KMS-11 (cell line): Measurements from ENCODE around the gene DEF6.

ENCODE experiments used
- H2AFZ ChIP-seq: fragments of 200-600 bp; sonication (generic); 2 replicates; pipeline ENCODE4 v1.6.1; 2016; ENCODE audit warnings: antibody characterized with exemption, mixed run types, low read depth
- H3K27ac ChIP-seq: fragments of 200-600 bp; sonication (generic); 2 replicates; pipeline ENCODE4 v1.6.1; 2016; ENCODE audit warnings: mild to moderate bottlenecking, mixed run types
- H3K27me3 ChIP-seq: fragments of 200-600 bp; sonication (generic); 2 replicates; pipeline ENCODE4 v1.6.1; 2017; ENCODE audit warnings: mild to moderate bottlenecking, low read depth, mixed run types, moderate library complexity; ENCODE audit not compliant: insufficient read depth
- H3K36me3 ChIP-seq: fragments of 200-600 bp; sonication (generic); 2 replicates; pipeline ENCODE4 v1.6.1; 2017; ENCODE audit warnings: mild to moderate bottlenecking, mixed run types; ENCODE audit not compliant: insufficient read depth
- H3K4me1 ChIP-seq: fragments of 200-600 bp; sonication (generic); 2 replicates; pipeline ENCODE4 v1.6.1; 2016; ENCODE audit warnings: mild to moderate bottlenecking, low read depth, mixed run types; ENCODE audit not compliant: poor library complexity, severe bottlenecking
- H3K4me2 ChIP-seq: fragments of 200-600 bp; sonication (generic); 2 replicates; pipeline ENCODE4 v1.7.0; 2016; ENCODE audit warnings: mild to moderate bottlenecking, mixed run types
- H3K4me3 ChIP-seq: fragments of 200-600 bp; sonication (generic); IDR thresholded peaks from 2 replicates; pipeline ENCODE4 v1.6.1; 2017; ENCODE audit warnings: low read depth, low read length, mixed read lengths; ENCODE audit not compliant: insufficient read depth
- H3K79me2 ChIP-seq: fragments of 200-600 bp; sonication (generic); 2 replicates; pipeline ENCODE4 v1.6.1; 2016; ENCODE audit warnings: low read depth, mixed run types; ENCODE audit not compliant: insufficient read depth
- H3K9ac ChIP-seq: fragments of 200-600 bp; sonication (generic); 2 replicates; pipeline ENCODE4 v1.6.1; 2016; ENCODE audit warnings: mild to moderate bottlenecking, mixed run types
- H4K20me1 ChIP-seq: fragments of 200-600 bp; sonication (generic); 2 replicates; pipeline ENCODE4 v1.6.1; 2016; ENCODE audit warnings: mild to moderate bottlenecking, mixed run types; ENCODE audit not compliant: insufficient read depth
- TF ChIP-seq, protein P1 (sequence below): fragments of 200-600 bp; sonication (generic); conservative IDR thresholded peaks from 2 replicates; pipeline ENCODE4 v1.6.1; 2017; ENCODE audit warnings: low read depth, mild to moderate bottlenecking, antibody characterized with exemption, low read length, moderate library complexity, mixed read lengths

The DEF6 gene

GRCh38 chr6:35341557-35341956 lies 43.9 kb downstream of the DEF6 start:
- Histone ChIP-seq H3K27me3 (no peaks in the 10 kb centered on the region), H3K4me1 (peaks cover 10% of the 10 kb centered on the region), H3K36me3 (no peaks in the 10 kb centered on the region), H3K27ac (no peak overlapping the region), H3K4me2 (no peak overlapping the region), H3K79me2 (no peaks in the 10 kb centered on the region; the same call in 1 of the 2 replicates), H3K9ac (no peak overlapping the region), H3K4me3 (no peak overlapping the region), H2AFZ (no peak overlapping the region), H4K20me1 (no peaks in the 10 kb centered on the region)
- TF ChIP-seq, protein P1, sequence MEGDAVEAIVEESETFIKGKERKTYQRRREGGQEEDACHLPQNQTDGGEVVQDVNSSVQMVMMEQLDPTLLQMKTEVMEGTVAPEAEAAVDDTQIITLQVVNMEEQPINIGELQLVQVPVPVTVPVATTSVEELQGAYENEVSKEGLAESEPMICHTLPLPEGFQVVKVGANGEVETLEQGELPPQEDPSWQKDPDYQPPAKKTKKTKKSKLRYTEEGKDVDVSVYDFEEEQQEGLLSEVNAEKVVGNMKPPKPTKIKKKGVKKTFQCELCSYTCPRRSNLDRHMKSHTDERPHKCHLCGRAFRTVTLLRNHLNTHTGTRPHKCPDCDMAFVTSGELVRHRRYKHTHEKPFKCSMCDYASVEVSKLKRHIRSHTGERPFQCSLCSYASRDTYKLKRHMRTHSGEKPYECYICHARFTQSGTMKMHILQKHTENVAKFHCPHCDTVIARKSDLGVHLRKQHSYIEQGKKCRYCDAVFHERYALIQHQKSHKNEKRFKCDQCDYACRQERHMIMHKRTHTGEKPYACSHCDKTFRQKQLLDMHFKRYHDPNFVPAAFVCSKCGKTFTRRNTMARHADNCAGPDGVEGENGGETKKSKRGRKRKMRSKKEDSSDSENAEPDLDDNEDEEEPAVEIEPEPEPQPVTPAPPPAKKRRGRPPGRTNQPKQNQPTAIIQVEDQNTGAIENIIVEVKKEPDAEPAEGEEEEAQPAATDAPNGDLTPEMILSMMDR = no peak

DNA sequence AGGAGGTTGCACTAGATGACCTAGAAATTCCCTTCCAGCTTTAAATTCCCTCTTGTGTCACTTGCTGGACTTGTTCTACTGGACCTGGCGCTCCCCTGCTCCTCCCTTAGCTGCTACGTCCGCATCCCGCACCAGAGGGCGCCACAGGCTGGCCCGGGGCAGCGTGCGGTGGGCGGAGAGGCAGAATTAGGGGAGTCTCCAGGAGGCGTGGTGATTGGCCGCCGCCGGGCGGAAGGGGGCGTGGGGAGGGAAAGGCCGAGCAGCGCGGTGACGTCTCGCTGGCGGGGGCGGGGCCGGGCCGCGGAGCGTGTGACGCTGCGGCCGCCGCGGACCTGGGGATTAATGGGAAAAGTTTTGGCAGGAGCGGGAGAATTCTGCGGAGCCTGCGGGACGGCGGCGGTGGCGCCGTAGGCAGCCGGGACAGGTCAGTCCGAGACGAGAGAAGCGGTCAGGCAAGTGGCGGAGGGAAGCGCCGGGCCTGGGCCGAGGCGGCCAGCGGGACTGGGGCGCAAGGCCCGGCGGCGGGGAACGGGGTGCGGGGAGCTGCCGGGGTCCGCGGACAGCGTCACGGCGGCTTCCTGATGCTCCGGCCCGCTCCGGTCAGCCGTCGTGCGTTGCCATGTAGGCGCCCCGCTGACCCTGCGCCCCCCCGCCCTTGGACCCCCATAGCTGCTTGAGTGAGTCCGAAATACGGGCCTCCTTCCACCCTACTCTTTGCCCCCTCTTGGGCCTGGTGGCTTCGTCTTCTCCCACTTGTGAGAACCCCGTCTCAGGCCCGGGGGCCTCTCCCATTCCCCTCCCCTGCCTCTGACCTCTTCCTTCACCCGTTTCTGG lies 44.9 kb downstream of the DEF6 start, which contains the start of gene PPARD:
Gene PPARD, plus strand, starts transcription at position 301 of the 834 bp plus-strand sequence. CDS start 68,530 bp downstream, outside the sequence.
- Histone ChIP-seq H3K27ac (no peak within 1 kb of the TSS), H4K20me1 (no peaks in the 10 kb centered on the region), H3K4me1 (peaks cover 10% of the 10 kb centered on the region)

GRCh38 chr6:35343092-35343834 lies 45.6 kb downstream of the DEF6 start:
- Histone ChIP-seq H3K4me1 (peaks cover 10% of the 10 kb centered on the region), H3K27me3 (no peaks in the 10 kb centered on the region), H4K20me1 (no peaks in the 10 kb centered on the region), H3K4me3 (no peak overlapping the region), H3K4me2 (peak overlapping the region; percentile 89), H3K36me3 (no peaks in the 10 kb centered on the region), H2AFZ (peak overlapping the region; percentile 52; the same call in 1 of the 2 replicates), H3K9ac (peak overlapping the region; percentile 50; the same call in 1 of the 2 replicates), H3K79me2 (no peaks in the 10 kb centered on the region; the same call in 1 of the 2 replicates), H3K27ac (no peak overlapping the region)
- TF ChIP-seq, protein P1 = no peak

More for the DNA sequence above, 44.9 kb downstream of the DEF6 start, which contains the start of gene PPARD:
- Histone ChIP-seq H3K79me2 (no peaks in the 10 kb centered on the region; the same call in 1 of the 2 replicates), H2AFZ (peak within 1 kb of the TSS; percentile 52), H3K4me2 (peak within 1 kb of the TSS; percentile 89), H3K9ac (peak within 1 kb of the TSS; percentile 50; the same call in 1 of the 2 replicates), H3K27me3 (no peaks in the 10 kb centered on the region), H3K36me3 (no peaks in the 10 kb centered on the region), H3K4me3 (no peak within 1 kb of the TSS)
- TF ChIP-seq, protein P1 = peak; percentile 96

GRCh38 chr6:35343835-35344550 lies 46.4 kb downstream of the DEF6 start:
- Histone ChIP-seq H3K27ac (no peak overlapping the region), H2AFZ (no peak overlapping the region), H3K4me3 (no peak overlapping the region), H3K27me3 (no peaks in the 10 kb centered on the region), H3K4me2 (no peak overlapping the region), H3K9ac (no peak overlapping the region), H3K36me3 (no peaks in the 10 kb centered on the region), H3K4me1 (peaks cover 10% of the 10 kb centered on the region), H3K79me2 (no peaks in the 10 kb centered on the region; the same call in 1 of the 2 replicates), H4K20me1 (no peaks in the 10 kb centered on the region)
- TF ChIP-seq, protein P1 = no peak
